Measurements from ENCODE around the gene ILF3.
"Not testable (repeated sequence)": the region's sequence is repeated elsewhere in the genome, so short reads cannot be mapped to it uniquely, and the experiment has no call there.

The ILF3 gene

GRCh38 chr19:10641248-10641647 lies 12.9 kb upstream of the ILF3 start:
- no peak for DNase-seq

DNA sequence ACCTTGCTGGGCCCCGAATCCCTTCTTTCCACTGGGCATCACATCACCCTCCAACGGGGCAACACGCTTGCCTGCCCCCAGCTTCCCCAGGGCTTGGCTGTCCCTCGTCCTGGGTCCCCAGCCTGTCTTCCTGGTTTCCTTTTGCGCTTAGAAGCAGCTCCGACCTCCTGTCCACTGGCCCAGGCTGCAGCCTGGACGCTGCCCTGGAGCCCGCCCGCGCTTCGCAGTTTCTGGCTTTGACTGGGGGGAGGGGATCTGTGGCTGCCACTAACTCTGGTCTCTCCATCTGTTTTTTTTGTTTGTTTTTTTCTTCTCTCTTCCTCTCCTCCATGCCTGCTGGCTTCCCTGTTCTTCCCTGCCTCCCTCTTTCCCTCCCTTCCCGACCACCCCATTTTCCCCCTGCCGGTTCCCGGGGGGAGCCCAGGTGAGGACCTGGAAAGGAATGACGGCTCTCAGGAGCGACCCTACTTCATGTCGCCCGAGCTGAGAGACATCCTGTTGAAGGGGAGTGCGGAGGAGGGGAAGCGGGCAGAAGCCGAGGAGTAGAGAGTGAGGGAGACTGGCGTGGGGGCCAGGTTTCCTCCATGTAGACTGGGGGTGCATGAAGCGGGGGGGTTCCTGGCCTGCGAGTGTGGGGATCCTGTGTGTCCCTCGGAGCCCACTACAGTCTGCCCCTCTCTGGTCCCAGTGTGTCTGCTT lies 11.5 kb upstream of the ILF3 start:
- peak; percentile 54 for DNase-seq

DNA sequence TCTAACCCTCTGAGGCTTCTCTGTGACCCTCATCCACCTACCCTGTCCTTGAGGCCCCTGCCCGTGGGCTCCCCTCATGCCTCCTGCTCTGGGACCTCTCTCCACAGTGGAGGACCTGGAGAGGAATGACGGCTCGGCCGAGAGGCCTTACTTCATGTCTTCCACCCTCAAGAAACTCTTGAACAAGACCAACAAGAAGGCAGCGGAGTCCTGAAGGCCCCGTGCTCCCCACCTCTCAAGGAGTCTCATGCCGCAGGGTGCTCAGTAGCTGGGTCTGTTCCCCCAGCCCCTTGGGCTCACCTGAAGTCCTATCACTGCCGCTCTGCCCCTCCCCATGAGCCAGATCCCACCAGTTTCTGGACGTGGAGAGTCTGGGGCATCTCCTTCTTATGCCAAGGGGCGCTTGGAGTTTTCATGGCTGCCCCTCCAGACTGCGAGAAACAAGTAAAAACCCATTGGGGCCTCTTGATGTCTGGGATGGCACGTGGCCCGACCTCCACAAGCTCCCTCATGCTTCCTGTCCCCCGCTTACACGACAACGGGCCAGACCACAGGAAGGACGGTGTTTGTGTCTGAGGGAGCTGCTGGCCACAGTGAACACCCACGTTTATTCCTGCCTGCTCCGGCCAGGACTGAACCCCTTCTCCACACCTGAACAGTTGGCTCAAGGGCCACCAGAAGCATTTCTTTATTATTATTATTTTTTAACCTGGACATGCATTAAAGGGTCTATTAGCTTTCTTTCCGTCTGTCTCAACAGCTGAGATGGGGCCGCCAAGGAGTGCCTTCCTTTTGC lies 10.8 kb upstream of the ILF3 start:
- peak; percentile 39 for DNase-seq

DNA sequence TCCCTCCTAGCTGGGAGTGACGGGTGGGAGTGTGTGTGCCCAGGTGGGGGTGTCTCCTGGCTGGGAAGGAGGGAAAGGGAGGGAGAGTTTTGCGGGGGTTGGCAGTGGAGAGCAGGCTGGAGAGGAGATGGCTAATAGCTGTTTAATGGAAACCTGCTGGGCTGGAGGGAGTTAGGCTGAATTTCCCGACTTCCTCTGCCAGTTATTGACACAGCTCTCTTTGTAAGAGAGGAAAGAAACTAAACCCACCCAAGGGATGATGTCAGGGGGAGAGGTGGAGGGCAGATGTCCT lies 10.2 kb upstream of the ILF3 start:
- peak; percentile 64 for DNase-seq

- DNase-seq, result peak; percentile 74
These were observed 9.7 kb upstream of the ILF3 start for GRCh38 chr19:10644260-10645007.

DNA sequence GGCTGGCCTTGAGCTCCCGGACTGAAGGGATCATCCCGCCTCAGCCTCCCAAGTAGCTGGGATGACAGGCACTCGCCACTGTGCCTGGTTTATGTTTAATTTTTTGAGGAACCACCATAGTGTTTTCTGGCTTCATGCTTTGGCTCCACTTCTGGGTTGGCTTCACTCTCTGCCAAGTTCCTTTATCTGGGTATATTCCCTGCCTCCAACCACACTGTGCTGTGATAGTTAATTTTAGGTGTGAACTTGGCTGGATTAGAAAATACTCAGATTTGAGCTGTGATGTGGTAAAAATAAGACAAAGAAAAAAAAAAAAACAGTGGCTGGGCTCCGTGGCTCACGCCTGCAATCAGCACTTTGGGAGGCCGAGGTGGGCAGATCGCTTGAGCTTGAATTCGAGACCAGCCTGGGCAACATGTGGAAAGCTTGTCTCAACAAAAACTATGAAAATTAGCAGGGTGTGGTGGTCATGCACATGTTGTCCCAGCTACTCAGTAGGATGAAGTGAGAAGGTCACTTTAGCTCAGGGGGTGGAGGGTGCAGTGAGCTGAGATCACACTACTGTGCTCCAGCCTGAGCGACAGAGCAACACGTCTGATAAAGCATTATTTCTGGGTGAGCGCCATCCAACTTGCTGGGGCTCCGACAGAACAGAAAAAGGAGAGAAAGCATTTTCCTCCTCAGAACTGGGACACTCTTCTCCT lies 7.5 kb upstream of the ILF3 start:
- DNase-seq, result no peak

GRCh38 chr19:10648360-10648759 lies 5.8 kb upstream of the ILF3 start:
- no peak for DNase-seq

- DNase-seq, result no peak
These were observed 2.3 kb upstream of the ILF3 start for GRCh38 chr19:10651851-10652250.

GRCh38 chr19:10653482-10653731 lies 739 bp upstream of the ILF3 start:
- no peak for DNase-seq

- peak; percentile 52 for DNase-seq
These were observed 687 bp downstream of the ILF3 start for GRCh38 chr19:10654610-10655456.

DNA sequence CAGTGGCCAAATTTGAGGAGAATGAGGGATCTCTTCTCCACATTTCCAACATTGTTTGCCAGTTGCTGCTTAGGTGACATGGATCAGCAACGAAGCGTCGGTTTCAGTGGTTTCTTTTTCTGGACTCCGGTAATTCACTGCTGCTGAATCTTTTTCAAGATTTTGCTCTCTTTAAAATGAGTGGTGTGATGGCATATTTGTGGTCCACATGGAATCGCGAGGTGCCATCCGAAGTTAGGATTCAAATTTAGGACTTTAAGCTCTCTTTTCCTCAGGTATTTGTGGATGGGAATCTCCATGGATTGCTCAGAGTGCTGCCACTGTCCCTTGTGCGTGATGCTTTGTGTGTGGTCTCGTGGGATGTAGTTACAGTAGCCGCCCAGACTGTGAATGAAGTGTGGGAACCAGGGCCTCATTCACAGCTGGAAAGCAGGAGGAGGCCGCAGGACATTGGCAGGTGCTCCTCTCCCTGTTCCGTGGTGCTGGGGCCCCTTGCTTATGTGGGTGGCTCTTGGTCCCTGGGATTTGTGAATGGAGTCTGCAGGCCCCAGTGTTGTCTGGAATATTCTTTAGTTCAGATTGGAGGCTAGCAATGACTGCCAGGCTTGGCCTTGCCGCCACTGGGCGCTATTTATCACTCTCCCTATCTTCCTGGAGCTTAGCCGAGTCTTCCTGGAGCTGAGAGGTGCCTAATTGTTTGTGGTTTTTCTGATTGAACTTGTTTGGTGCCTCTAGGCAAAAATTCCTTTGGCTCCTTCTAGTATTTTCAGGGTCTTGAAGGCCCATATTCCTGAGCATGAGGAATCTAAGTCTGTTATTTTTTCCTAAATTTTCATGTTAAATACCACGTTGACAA lies 1.5 kb downstream of the ILF3 start:
- peak; percentile 27 for DNase-seq

DNA sequence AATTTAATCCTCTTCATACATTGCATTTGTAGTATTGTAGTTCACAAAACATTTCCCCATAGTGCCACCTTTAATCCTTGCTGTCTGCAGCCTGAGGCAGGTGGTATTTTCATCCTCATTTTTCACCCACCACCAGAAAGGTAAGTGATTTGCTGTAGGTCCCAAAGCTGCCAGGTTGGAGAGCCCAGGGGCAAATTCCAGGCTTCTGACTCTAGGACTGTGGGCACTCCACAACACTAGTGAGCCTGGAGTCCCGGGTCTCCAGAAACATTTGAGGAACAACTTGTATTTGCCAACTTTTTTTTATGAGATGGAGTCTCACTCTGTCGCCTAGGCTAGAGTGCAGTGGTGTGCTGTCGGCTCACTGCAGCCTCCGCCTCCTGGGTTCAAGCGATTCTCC lies 6.2 kb downstream of the ILF3 start:
- no peak for DNase-seq

DNA sequence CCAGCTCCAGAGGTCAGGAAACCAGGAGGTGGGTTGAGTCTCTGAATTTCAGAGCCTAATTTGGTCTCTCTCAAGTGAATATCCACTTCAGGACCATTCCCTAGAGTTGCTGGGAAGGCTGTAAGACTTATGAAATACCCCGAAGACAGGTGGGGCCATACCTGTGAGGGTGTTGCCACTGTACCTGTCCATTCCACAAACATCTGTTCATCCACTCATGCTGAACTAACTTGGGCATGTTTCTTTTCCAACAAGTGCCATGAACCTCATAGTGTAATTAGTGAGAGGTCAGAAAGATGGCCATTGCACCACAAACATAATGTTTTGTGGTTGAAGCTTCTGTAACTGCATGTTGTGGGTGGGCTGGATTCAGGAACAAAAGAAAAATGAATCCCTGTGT lies 7.8 kb downstream of the ILF3 start:
- no peak for DNase-seq

- DNase-seq, result no peak
These were observed 8.5 kb downstream of the ILF3 start for GRCh38 chr19:10662384-10663251.

DNA sequence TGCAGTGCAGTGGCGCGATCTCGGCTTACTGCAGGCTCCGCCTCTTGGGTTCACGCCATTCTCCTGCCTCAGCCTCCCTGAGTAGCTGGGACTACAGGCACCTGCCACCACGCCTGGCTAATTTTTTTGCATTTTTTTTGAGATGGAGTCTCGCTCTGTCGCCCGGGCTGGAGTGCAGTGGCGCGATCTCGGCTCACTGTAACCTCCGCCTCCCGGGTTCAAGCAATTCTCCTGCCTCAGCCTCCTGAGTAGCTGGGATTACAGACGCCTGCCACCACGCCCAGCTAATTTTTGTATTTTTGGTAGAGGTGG lies 9.1 kb downstream of the ILF3 start:
- not testable (repeated sequence) for DNase-seq

- no peak for DNase-seq
These were observed 13.7 kb downstream of the ILF3 start for GRCh38 chr19:10667867-10668266.

DNA sequence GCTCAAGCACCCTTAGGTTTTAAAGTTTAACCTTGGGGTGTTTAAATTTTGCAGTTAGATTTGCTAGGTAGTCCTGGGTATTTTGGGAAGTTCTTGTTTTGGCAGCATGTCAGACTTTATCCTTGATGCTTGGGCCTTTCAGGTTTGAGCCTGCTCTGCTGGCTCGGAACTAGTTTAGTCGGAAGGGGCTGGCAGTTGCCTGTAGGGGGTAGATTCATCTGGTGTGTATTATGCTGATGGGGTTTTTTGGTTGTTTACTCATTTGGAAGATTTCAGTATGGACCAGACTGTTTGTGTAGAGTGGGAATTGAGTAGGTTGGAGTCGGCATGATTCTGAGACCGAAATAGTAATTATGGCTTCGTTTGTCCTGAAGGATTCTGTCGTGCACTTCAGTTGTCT lies 15.1 kb downstream of the ILF3 start:
- DNase-seq, result no peak

- DNase-seq, result no peak
These were observed 16.0 kb downstream of the ILF3 start for GRCh38 chr19:10670182-10670581.

GRCh38 chr19:10670876-10671804 lies 17.0 kb downstream of the ILF3 start:
- DNase-seq, result no peak

Measured in right kidney (tissue), 1 donor.